WTC11 (cell line): ENCODE results near the gene FCHSD2. TPM values are rescaled to one million over a fixed set of nuclear protein-coding genes. Genes with fewer than 3 reads are reported as not detected.

ENCODE experiments used
- ATAC-seq: fragments of 200-7000 bp; cut with Tn5 transposase; 2 replicates; pipeline ENCODE4 v1.10.0; 2021; ENCODE audit warnings: mild to moderate bottlenecking, moderate library complexity
- CTCF ChIA-PET: fragments of 300-600 bp; sonication (Branson Sonifier 250); formaldehyde crosslinking; loops from one replicate; lab custom pipeline; 2021; ENCODE audit warnings: antibody characterized with exemption; lab: Charles Lee
- POLR2A ChIA-PET: fragments of 350-600 bp; sonication (Branson Sonifier 250); formaldehyde crosslinking; loops from one replicate; lab custom pipeline; 2021; ENCODE audit warnings: antibody characterized with exemption; lab: Charles Lee
- DNase-seq: peaks from one replicate; pipeline ENCODE4 v3.0.0; 2021; ENCODE audit warnings: low spot score
- H3K27ac Mint-ChIP-seq: 2 replicates; pipeline ENCODE4 v1.8.0; 2021; ENCODE audit warnings: mixed read lengths
- H3K27me3 Mint-ChIP-seq: 2 replicates; pipeline ENCODE4 v1.8.0; 2021; ENCODE audit warnings: low read depth, mild to moderate bottlenecking, moderate library complexity, mixed read lengths
- H3K36me3 Mint-ChIP-seq: 2 replicates; pipeline ENCODE4 v1.8.0; 2021; ENCODE audit warnings: mixed read lengths
- H3K4me1 Mint-ChIP-seq: 2 replicates; pipeline ENCODE4 v1.8.0; 2022; ENCODE audit warnings: mixed read lengths
- H3K4me3 Mint-ChIP-seq: 2 replicates; pipeline ENCODE4 v1.8.0; 2021; ENCODE audit warnings: mild to moderate bottlenecking, moderate library complexity, mixed read lengths
- H3K9me3 Mint-ChIP-seq: 2 replicates; pipeline ENCODE4 v1.8.0; 2021; ENCODE audit warnings: mixed read lengths
- CTCF ChIP-seq: fragments of 200-600 bp; IDR thresholded peaks from 2 replicates; pipeline ENCODE4 v1.8.0; 2022; ENCODE audit warnings: antibody characterized with exemption
- ESRRA ChIP-seq: sonication (generic); formaldehyde crosslinking; IDR thresholded peaks from 2 replicates; pipeline ENCODE4 v1.8.1; 2022; ENCODE audit warnings: mild to moderate bottlenecking, missing genetic modification reagents, borderline replicate concordance
- IRF2 ChIP-seq: sonication (generic); formaldehyde crosslinking; IDR thresholded peaks from 2 replicates; pipeline ENCODE4 v1.8.0; 2022; ENCODE audit warnings: low read depth, missing genetic modification reagents, borderline replicate concordance
- MYBL2 ChIP-seq: sonication (generic); formaldehyde crosslinking; IDR thresholded peaks from 2 replicates; pipeline ENCODE4 v1.8.1; 2023; ENCODE audit warnings: mild to moderate bottlenecking, moderate library complexity, missing genetic modification reagents
- NFE2L1 ChIP-seq: sonication (generic); formaldehyde crosslinking; IDR thresholded peaks from 2 replicates; pipeline ENCODE4 v1.8.1; 2023; ENCODE audit warnings: missing genetic modification reagents
- NR1H2 ChIP-seq: sonication (generic); formaldehyde crosslinking; IDR thresholded peaks from 2 replicates; pipeline ENCODE4 v1.9.0; 2021; ENCODE audit warnings: mild to moderate bottlenecking, moderate library complexity, missing genetic modification reagents
- PRDM15 ChIP-seq: sonication (generic); formaldehyde crosslinking; IDR thresholded peaks from 2 replicates; pipeline ENCODE4 v1.8.0; 2022; ENCODE audit warnings: missing genetic modification reagents
- SMAD4 ChIP-seq: sonication (generic); formaldehyde crosslinking; IDR thresholded peaks from 2 replicates; pipeline ENCODE4 v1.8.0; 2022; ENCODE audit warnings: mild to moderate bottlenecking, missing genetic modification reagents
- ZBTB43 ChIP-seq: sonication (generic); formaldehyde crosslinking; IDR thresholded peaks from 2 replicates; pipeline ENCODE4 v1.8.1; 2023; ENCODE audit warnings: mild to moderate bottlenecking, missing genetic modification reagents
- ZNF263 ChIP-seq: sonication (generic); formaldehyde crosslinking; IDR thresholded peaks from 2 replicates; pipeline ENCODE4 v1.8.1; 2022; ENCODE audit warnings: low read depth, mild to moderate bottlenecking, moderate library complexity, missing genetic modification reagents
- ZNF671 ChIP-seq: fragments of 250-450 bp; sonication (Bioruptor Pico); IDR thresholded peaks from 2 replicates; pipeline ENCODE4 v1.8.0; 2021; ENCODE audit warnings: mild to moderate bottlenecking
- total RNA-seq: library from RNA; stranded (reverse); gene quantifications from 3 replicates; pipeline ENCODE4 v1.2.3, GENCODE V29; 2021
- TF ChIP-seq, protein P1 (sequence below): sonication (generic); formaldehyde crosslinking; IDR thresholded peaks from 2 replicates; pipeline ENCODE4 v1.8.0; 2023; ENCODE audit warnings: missing genetic modification reagents, mild to moderate bottlenecking, borderline replicate concordance
- TF ChIP-seq, protein P2 (sequence below): sonication (generic); formaldehyde crosslinking; IDR thresholded peaks from 2 replicates; pipeline ENCODE4 v1.8.1; 2023; ENCODE audit warnings: mild to moderate bottlenecking, missing genetic modification reagents, moderate library complexity

FCHSD2 gene
- total RNA-seq, 1 experiment from 2014 or later: 10.1 TPM

DNA sequence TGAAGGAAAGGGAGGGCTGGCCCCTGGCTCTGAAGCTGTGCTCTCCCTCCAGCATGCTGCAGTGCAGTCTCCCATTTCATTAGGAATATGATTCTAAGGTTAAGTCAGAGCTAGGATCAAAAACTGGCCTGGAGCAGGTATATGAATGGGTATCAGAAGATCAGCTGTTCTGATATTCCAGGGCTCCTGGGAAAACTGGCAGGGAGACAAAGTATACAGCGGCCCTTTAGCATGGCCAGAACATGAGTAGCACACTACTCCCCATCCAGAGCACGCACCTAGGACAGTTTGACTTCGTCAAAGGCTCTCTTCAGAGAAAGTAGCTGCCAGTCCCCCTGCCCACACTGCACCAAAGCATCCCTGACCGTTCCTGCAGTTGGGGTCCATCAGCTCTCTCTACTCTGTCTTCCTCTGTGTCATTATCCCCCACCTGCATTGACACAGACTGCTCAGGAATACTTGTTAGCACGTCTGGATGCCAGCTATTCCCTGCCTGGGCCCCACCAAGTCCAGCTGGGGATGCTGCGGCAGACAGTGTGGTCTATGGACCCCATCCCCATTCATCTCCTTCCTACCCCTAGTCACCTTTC is 4.0 kb upstream of the FCHSD2 start:
- H3K9me3 Mint-ChIP-seq: no peaks in the 10 kb centered on the region
- no peak for TF ChIP-seq ZNF671
- TF ChIP-seq ZBTB43: no peak
- no peak for TF ChIP-seq PRDM15 (CRISPR knock-in tag)
- no peak for TF ChIP-seq SMAD4
- TF ChIP-seq NFE2L1 (CRISPR knock-in tag): no peak
- TF ChIP-seq IRF2 (CRISPR knock-in tag): no peak
- TF ChIP-seq CTCF: no peak
- TF ChIP-seq MYBL2: no peak
- TF ChIP-seq ZNF263 (CRISPR knock-in tag): no peak
- no peak for TF ChIP-seq NR1H2 (CRISPR knock-in tag)
- TF ChIP-seq, protein P1, sequence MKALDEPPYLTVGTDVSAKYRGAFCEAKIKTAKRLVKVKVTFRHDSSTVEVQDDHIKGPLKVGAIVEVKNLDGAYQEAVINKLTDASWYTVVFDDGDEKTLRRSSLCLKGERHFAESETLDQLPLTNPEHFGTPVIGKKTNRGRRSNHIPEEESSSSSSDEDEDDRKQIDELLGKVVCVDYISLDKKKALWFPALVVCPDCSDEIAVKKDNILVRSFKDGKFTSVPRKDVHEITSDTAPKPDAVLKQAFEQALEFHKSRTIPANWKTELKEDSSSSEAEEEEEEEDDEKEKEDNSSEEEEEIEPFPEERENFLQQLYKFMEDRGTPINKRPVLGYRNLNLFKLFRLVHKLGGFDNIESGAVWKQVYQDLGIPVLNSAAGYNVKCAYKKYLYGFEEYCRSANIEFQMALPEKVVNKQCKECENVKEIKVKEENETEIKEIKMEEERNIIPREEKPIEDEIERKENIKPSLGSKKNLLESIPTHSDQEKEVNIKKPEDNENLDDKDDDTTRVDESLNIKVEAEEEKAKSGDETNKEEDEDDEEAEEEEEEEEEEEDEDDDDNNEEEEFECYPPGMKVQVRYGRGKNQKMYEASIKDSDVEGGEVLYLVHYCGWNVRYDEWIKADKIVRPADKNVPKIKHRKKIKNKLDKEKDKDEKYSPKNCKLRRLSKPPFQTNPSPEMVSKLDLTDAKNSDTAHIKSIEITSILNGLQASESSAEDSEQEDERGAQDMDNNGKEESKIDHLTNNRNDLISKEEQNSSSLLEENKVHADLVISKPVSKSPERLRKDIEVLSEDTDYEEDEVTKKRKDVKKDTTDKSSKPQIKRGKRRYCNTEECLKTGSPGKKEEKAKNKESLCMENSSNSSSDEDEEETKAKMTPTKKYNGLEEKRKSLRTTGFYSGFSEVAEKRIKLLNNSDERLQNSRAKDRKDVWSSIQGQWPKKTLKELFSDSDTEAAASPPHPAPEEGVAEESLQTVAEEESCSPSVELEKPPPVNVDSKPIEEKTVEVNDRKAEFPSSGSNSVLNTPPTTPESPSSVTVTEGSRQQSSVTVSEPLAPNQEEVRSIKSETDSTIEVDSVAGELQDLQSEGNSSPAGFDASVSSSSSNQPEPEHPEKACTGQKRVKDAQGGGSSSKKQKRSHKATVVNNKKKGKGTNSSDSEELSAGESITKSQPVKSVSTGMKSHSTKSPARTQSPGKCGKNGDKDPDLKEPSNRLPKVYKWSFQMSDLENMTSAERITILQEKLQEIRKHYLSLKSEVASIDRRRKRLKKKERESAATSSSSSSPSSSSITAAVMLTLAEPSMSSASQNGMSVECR (CRISPR knock-in tag): no peak
- TF ChIP-seq, protein P2, sequence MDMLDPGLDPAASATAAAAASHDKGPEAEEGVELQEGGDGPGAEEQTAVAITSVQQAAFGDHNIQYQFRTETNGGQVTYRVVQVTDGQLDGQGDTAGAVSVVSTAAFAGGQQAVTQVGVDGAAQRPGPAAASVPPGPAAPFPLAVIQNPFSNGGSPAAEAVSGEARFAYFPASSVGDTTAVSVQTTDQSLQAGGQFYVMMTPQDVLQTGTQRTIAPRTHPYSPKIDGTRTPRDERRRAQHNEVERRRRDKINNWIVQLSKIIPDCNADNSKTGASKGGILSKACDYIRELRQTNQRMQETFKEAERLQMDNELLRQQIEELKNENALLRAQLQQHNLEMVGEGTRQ (CRISPR knock-in tag): no peak
- TF ChIP-seq ESRRA (CRISPR knock-in tag): no peak
- no peak for DNase-seq
- H3K27me3 Mint-ChIP-seq: peaks cover 6% of the 10 kb centered on the region
- H3K4me1 Mint-ChIP-seq: peaks cover 13% of the 10 kb centered on the region
- H3K36me3 Mint-ChIP-seq: no peaks in the 10 kb centered on the region
- H3K4me3 Mint-ChIP-seq: no peak overlapping the region
- ChIA-PET POLR2A (no interaction called here), CTCF (no interaction called here)
- no peak for ATAC-seq
- no peak overlapping the region for H3K27ac Mint-ChIP-seq
